GM12892 (cell line): Measurements from ENCODE around the gene PSAP.

ENCODE experiments used
- POLR2A ChIP-seq: IDR thresholded peaks from 2 replicates; pipeline ENCODE4 v1.6.1; 2011; ENCODE audit warnings: low read depth, low read length, control low read depth
- POLR2AphosphoS5 ChIP-seq: IDR thresholded peaks from 2 replicates; pipeline ENCODE4 v1.6.1; 2011; ENCODE audit warnings: low read depth, low read length, control low read depth

DNA sequence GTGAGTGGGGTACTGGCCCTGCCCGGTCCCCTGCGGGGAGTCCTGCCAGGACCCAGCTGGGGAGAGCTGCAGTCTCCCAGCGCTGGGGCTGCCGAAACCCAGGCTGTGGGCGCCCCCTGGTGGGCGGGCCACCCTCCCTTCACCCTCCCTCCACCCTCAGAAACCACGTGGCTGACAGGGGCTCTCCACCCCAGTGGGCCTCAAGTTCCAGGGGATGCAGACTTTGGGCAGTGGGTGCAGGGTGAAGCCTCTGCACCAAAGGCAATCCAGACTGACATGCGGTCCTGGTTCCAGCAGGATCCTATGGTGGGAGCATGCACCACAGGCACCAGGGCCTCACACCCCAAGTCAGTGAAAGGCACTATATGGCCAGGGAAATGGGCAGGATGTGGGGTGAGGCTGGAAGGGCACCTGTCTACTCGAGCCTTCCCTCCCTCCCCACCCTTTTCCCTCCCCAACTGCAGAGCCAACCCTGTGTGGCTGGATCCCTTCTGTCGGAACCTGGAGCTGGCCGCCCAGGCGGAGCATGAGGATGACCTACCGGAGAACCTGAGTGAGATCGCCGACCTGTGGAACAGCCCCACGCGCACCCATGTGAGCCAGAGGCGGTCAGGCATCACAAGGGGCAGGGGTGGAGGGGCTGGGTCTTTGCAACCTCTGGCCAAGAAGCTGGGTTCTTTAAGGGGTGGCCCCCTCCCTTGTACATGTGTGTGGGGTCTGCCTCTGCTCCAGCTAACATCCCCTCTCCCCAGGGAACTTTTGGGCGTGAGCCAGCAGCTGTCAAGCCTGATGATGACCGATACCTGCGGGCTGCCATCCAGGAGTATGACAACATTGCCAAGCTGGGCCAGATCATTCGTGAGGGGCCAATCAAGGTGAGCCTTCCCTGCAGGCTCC, 38.8 kb downstream of the PSAP start:
- TF ChIP-seq POLR2A, result no peak
- no peak for TF ChIP-seq POLR2AphosphoS5
